ENCODE results near the gene MRFAP1L1. TPM values are rescaled to one million over a fixed set of nuclear protein-coding genes. Genes with fewer than 3 reads are reported as not detected.
A peak's percentile ranks its signal among the peaks of the same experiment; 100 is the strongest.

The MRFAP1L1 gene
- total RNA-seq, 4 donors from 2014 or later = 43.8 to 54.6 (median 46.9) TPM

DNA sequence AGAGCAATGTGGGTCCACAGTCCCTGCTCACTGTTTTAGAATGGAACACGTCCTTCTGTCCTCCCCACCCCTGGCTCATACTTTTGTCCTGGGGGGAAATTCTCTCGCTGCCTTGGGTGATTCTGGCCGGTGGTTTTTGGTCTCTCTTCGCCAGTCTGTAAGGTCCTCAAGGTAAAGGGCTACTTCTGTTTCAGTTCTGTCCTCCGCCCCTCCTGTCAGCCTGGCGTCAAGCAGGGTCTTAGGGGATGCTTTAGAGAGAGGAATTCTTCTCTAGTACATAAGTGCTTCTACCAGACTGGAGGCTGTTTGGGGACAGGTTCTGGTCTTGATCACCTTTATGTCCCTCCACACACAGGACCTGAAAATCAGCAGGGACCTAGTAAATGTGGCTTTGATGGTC lies 617 bp upstream of the MRFAP1L1 start:
- Histone ChIP-seq H3K4me3 (peak overlapping the region; percentile 86 to 94 (median 92)), H3K36me3 (peaks cover 0 to 8% of the 10 kb centered on the region in 2 donors), H3K4me1 (peaks cover 43 to 46% of the 10 kb centered on the region in 2 donors), H3K9me3 (no peaks in the 10 kb centered on the region), H3K27me3 (no peaks in the 10 kb centered on the region), H3K27ac (peak overlapping the region; percentile 87 to 95 (median 90))
- in situ Hi-C loops (cut with MboI; ENCODE audit: low sequenced_read_pairs in 4 of 4) (loop anchor here in 3 of 4 donors (10.0 kb wide), 4 partner anchors 155 to 365 kb away; partner anchors contain the start of gene GRPEL1 (in 1 of the 3)), intact Hi-C loops (cut with DNase I; ENCODE audit: low total_unique reads) (no loop called here)
- ATAC-seq (peak in 1 of 2 donors; percentile 17), DNase-seq (no peak)
- TF ChIP-seq, protein P1, sequence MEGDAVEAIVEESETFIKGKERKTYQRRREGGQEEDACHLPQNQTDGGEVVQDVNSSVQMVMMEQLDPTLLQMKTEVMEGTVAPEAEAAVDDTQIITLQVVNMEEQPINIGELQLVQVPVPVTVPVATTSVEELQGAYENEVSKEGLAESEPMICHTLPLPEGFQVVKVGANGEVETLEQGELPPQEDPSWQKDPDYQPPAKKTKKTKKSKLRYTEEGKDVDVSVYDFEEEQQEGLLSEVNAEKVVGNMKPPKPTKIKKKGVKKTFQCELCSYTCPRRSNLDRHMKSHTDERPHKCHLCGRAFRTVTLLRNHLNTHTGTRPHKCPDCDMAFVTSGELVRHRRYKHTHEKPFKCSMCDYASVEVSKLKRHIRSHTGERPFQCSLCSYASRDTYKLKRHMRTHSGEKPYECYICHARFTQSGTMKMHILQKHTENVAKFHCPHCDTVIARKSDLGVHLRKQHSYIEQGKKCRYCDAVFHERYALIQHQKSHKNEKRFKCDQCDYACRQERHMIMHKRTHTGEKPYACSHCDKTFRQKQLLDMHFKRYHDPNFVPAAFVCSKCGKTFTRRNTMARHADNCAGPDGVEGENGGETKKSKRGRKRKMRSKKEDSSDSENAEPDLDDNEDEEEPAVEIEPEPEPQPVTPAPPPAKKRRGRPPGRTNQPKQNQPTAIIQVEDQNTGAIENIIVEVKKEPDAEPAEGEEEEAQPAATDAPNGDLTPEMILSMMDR (IDR thresholded peaks at IDR 0.05 in 4 of 5, conservative IDR thresholded peaks at IDR 0.05 in 1 of 5) = no peak
- no peak for TF ChIP-seq POLR2A (IDR thresholded peaks at IDR 0.05)

DNA sequence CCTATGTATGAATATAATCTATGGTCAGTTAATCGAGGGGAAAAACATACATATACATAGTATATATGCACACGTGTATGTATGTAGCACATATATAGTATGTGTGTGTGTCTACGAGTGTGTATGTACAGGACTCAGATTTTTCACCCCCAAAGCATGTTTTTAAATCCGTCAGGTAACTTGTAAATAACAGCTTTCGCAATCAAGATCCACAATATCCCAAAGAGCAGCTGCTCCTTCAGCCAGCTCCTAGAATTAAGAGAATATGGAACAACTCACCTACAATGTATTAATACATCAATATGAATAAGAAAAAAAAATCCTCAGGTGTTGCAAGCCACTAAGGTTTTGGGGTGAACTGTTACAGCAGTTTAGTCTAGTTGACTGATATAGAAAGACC lies 3.5 kb downstream of the MRFAP1L1 start:
- H3K9me3 ChIP-seq = no peaks in the 10 kb centered on the region
- DNase-seq = no peak
- TF ChIP-seq POLR2A (IDR thresholded peaks at IDR 0.05) = no peak
- TF ChIP-seq, protein P1 (IDR thresholded peaks at IDR 0.05 in 4 of 5, conservative IDR thresholded peaks at IDR 0.05 in 1 of 5) = no peak
- in situ Hi-C loops (cut with MboI; ENCODE audit: low sequenced_read_pairs in 4 of 4) (no loop called here), intact Hi-C loops (cut with DNase I; ENCODE audit: low total_unique reads) (no loop called here)
- H3K27me3 ChIP-seq = no peaks in the 10 kb centered on the region
- H3K36me3 ChIP-seq = peaks cover 0 to 8% of the 10 kb centered on the region in 2 donors
- peaks cover 58 to 66% of the 10 kb centered on the region in 2 donors for H3K4me1 ChIP-seq
- no peak overlapping the region for H3K4me3 ChIP-seq
- no peak for ATAC-seq
- H3K27ac ChIP-seq = peak overlapping the region in 3 of 4 donors; percentile 87 to 95 (median 91)

DNA sequence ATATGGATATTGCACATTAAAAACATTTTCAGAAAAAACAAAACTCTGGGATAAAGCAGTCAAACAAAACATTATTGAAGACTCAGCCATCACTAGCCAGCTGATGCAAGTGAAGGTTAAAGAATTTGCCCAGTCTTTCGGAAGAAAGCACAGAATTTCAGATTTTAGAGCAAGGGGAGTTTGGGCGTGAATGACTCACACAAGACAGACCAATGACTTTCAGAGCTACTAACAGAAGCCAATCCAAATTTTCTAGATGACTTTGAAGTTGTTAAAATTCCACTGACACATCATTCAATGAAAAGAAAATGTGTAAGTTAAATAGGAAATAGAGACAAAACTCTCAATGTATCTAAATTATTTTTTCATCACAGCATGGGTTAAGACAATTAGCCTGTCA lies 4.0 kb downstream of the MRFAP1L1 start:
- intact Hi-C loops (cut with DNase I; ENCODE audit: low total_unique reads) = no loop called here
- H3K9me3 ChIP-seq = no peaks in the 10 kb centered on the region
- no peak for TF ChIP-seq POLR2A (IDR thresholded peaks at IDR 0.05)
- TF ChIP-seq, protein P1 (IDR thresholded peaks at IDR 0.05 in 4 of 5, conservative IDR thresholded peaks at IDR 0.05 in 1 of 5) = no peak
- no peak overlapping the region for H3K4me3 ChIP-seq
- peaks cover 57 to 65% of the 10 kb centered on the region in 2 donors for H3K4me1 ChIP-seq
- ATAC-seq (no peak), DNase-seq (no peak)
- peak overlapping the region in 3 of 4 donors; percentile 87 to 95 (median 91) for H3K27ac ChIP-seq
- in situ Hi-C loops (cut with MboI; ENCODE audit: low sequenced_read_pairs in 4 of 4) = no loop called here
- peaks cover 0 to 8% of the 10 kb centered on the region in 2 donors for H3K36me3 ChIP-seq
- no peaks in the 10 kb centered on the region for H3K27me3 ChIP-seq

DNA sequence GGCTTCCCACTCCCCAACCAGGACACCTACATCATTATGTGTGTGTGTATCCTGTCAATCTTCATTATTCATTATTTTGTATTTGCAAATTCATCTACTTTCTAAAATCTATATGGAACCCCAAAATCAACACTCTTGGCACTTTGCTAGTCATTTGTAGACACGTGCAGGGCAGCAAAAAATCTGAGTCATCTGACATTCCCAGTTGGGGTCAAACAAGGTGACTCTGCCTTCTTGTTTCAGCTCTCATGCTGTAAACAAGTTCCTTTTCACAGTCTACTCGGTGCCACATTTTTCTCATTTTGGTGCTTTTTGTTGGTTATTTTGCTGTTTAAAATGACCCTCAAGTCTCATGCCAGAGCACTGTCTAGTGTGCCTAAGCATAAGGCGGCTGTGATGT lies 5.9 kb downstream of the MRFAP1L1 start:
- intact Hi-C loops (cut with DNase I; ENCODE audit: low total_unique reads) = no loop called here
- H3K27me3 ChIP-seq = no peaks in the 10 kb centered on the region
- in situ Hi-C loops (cut with MboI; ENCODE audit: low sequenced_read_pairs in 4 of 4) = no loop called here
- no peak for TF ChIP-seq POLR2A (IDR thresholded peaks at IDR 0.05)
- TF ChIP-seq, protein P1 (IDR thresholded peaks at IDR 0.05 in 4 of 5, conservative IDR thresholded peaks at IDR 0.05 in 1 of 5) = no peak
- no peaks in the 10 kb centered on the region for H3K9me3 ChIP-seq
- no peak overlapping the region for H3K4me3 ChIP-seq
- H3K36me3 ChIP-seq = peaks cover 0 to 8% of the 10 kb centered on the region in 2 donors
- peak overlapping the region; percentile 44 to 95 (median 70) for H3K27ac ChIP-seq
- H3K4me1 ChIP-seq = peaks cover 50 to 56% of the 10 kb centered on the region in 2 donors
- DNase-seq (no peak), ATAC-seq (peak; percentile 42 to 57)

DNA sequence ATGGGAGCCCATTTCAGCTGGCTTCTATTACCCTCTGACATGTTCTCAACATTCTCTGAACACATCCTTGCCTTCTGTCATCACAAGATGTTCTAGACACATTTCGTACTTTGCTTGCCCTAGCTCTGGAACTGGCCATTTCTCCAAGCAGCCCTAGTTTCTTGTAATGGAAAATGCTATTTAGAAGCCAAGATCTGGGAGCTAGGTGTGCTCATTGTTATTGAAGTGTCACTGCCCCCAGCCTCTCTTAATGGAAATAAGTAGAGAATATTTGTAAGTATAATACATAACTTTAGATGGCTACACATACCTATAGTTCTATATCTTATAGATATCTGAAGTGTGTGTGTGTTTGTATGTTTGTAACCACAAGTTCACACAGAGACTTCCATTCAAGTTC lies 6.9 kb downstream of the MRFAP1L1 start:
- Histone ChIP-seq H3K4me3 (no peak overlapping the region), H3K27me3 (no peaks in the 10 kb centered on the region), H3K27ac (no peak overlapping the region), H3K9me3 (no peaks in the 10 kb centered on the region), H3K36me3 (peaks cover 0 to 5% of the 10 kb centered on the region in 2 donors), H3K4me1 (peaks cover 42 to 47% of the 10 kb centered on the region in 2 donors)
- intact Hi-C loops (cut with DNase I; ENCODE audit: low total_unique reads) (no loop called here), in situ Hi-C loops (cut with MboI; ENCODE audit: low sequenced_read_pairs in 4 of 4) (no loop called here)
- ATAC-seq (no peak), DNase-seq (no peak)
- TF ChIP-seq, protein P1 (IDR thresholded peaks at IDR 0.05 in 4 of 5, conservative IDR thresholded peaks at IDR 0.05 in 1 of 5) = no peak
- no peak for TF ChIP-seq POLR2A (IDR thresholded peaks at IDR 0.05)

All from gastrocnemius medialis (tissue), 4 donors.